RPMI7951 (cell line): ENCODE results near the gene SLC25A1. TPM values are rescaled to one million over a fixed set of nuclear protein-coding genes. Genes with fewer than 3 reads are reported as not detected.
"Not testable (repeated sequence)": the region's sequence is repeated elsewhere in the genome, so short reads cannot be mapped to it uniquely, and the experiment has no call there.

Source experiments
- DNase-seq: peaks from one replicate; pipeline ENCODE4 v3.0.0-alpha.2; 2012; ENCODE audit warnings: low read depth
- total RNA-seq: library from RNA; depleted of rRNA; stranded (reverse); fragments of >200 nt; shearing (Covaris generic); gene quantifications from 2 replicates; pipeline ENCODE4 v1.2.3, GENCODE V29; 2014

The SLC25A1 gene
- total RNA-seq, 1 experiment from 2014 or later, result 70.0 TPM

GRCh38 chr22:19167106-19167869, 11.2 kb downstream of the SLC25A1 start:
- no peak for DNase-seq

- DNase-seq, result no peak
Measured at GRCh38 chr22:19166421-19166820, 12.1 kb downstream of the SLC25A1 start.

GRCh38 chr22:19164425-19164824, 14.1 kb downstream of the SLC25A1 start:
- no peak for DNase-seq

- not testable (repeated sequence) for DNase-seq
Measured at GRCh38 chr22:19158649-19159048, 19.9 kb downstream of the SLC25A1 start.

GRCh38 chr22:19156109-19156508, 22.4 kb downstream of the SLC25A1 start:
- DNase-seq, result not testable (repeated sequence)

- DNase-seq, result no peak
Measured at GRCh38 chr22:19152942-19153883, 25.3 kb downstream of the SLC25A1 start.

GRCh38 chr22:19151329-19152191, 27.0 kb downstream of the SLC25A1 start:
- DNase-seq, result no peak

- no peak for DNase-seq
Measured at GRCh38 chr22:19150482-19151328, 27.8 kb downstream of the SLC25A1 start.

- no peak for DNase-seq
Measured at GRCh38 chr22:19149991-19150390, 28.5 kb downstream of the SLC25A1 start, which contains the start of gene GSC2. TSS of gene GSC2 (minus strand) at chr22:19150292. CDS start at chr22:19150283, 9 bp downstream.

- DNase-seq, result no peak
Measured at GRCh38 chr22:19149047-19149883, 29.3 kb downstream of the SLC25A1 start.

- no peak for DNase-seq
Measured at GRCh38 chr22:19148417-19149046, 30.0 kb downstream of the SLC25A1 start.

GRCh38 chr22:19147195-19147780, 31.2 kb downstream of the SLC25A1 start:
- DNase-seq, result no peak

GRCh38 chr22:19146215-19146968, 32.1 kb downstream of the SLC25A1 start:
- no peak for DNase-seq

GRCh38 chr22:19143967-19144400, 34.6 kb downstream of the SLC25A1 start:
- DNase-seq, result peak; percentile 21

- DNase-seq, result no peak
Measured at GRCh38 chr22:19143212-19143611, 35.3 kb downstream of the SLC25A1 start.

GRCh38 chr22:19142394-19142793, 36.1 kb downstream of the SLC25A1 start:
- no peak for DNase-seq

GRCh38 chr22:19139974-19140373, 38.6 kb downstream of the SLC25A1 start:
- no peak for DNase-seq

- no peak for DNase-seq
Measured at GRCh38 chr22:19139001-19139356, 39.6 kb downstream of the SLC25A1 start.
